HEK293 (cell line): ENCODE measurements around the gene ANHX.
"Not testable (repeated sequence)": the region's sequence is repeated elsewhere in the genome, so short reads cannot be mapped to it uniquely, and the experiment has no call there.

Experiments
- PRDM4 ChIP-seq: fragments of 450-650 bp; formaldehyde crosslinking; IDR thresholded peaks from 2 replicates; pipeline ENCODE4 v1.5.1; 2017; ENCODE audit warnings: missing biosample characterization, missing genetic modification characterization
- REST ChIP-seq: fragments of 450-650 bp; formaldehyde crosslinking; IDR thresholded peaks from 2 replicates; pipeline ENCODE4 v1.5.1; 2016; ENCODE audit warnings: missing biosample characterization, missing genetic modification characterization
- SP2 ChIP-seq: fragments of 450-650 bp; formaldehyde crosslinking; IDR thresholded peaks from 2 replicates; pipeline ENCODE4 v1.5.1; 2016; ENCODE audit warnings: missing biosample characterization, missing genetic modification characterization
- ZNF114 ChIP-seq: fragments of 450-650 bp; formaldehyde crosslinking; IDR thresholded peaks from 2 replicates; pipeline ENCODE4 v1.5.0; 2017; ENCODE audit warnings: missing biosample characterization, missing genetic modification characterization
- ZNF274 ChIP-seq, 2 experiments: fragments of 200-500 bp in 1 of 2; fragments of 450-650 bp in 1 of 2; sonication (Bioruptor generic) in 1 of 2; formaldehyde crosslinking in 1 of 2; IDR thresholded peaks; 2 replicates each; pipeline versions ENCODE4 v1.5.1 to v1.6.1; 2014 to 2016; ENCODE audit warnings: borderline replicate concordance in 1 of 2, inconsistent platforms in 1 of 2, low read length in 1 of 2, missing biosample characterization in 1 of 2, missing genetic modification characterization in 1 of 2
- ZNF792 ChIP-seq: fragments of 450-650 bp; formaldehyde crosslinking; IDR thresholded peaks from 2 replicates; pipeline ENCODE4 v1.5.1; 2016; ENCODE audit warnings: missing biosample characterization, missing genetic modification characterization

- TF ChIP-seq SP2 (tag by site-specific recombination); ZNF274 (IDR thresholded peaks at IDR 0.05; ENCODE audit: low read length); ZNF274 (tag by site-specific recombination; IDR thresholded peaks at IDR 0.05; ENCODE audit: borderline replicate concordance); ZNF114 (tag by site-specific recombination); PRDM4 (tag by site-specific recombination); REST (tag by site-specific recombination); ZNF792 (tag by site-specific recombination): not testable (repeated sequence)
Observed at GRCh38 chr12:133264668-133265067, 29.0 kb upstream of the ANHX start.
